GM18867 (cell line): ENCODE measurements around the gene MGST2.
"Not testable (repeated sequence)": the region's sequence is repeated elsewhere in the genome, so short reads cannot be mapped to it uniquely, and the experiment has no call there.

ENCODE experiments used
- ATAC-seq: cut with Tn5 transposase; IDR thresholded peaks from one replicate; pipeline ENCODE4 v1.9.1; 2021; ENCODE audit warnings: mild to moderate bottlenecking, moderate library complexity; ENCODE audit not compliant: unreplicated experiment

The MGST2 gene

DNA sequence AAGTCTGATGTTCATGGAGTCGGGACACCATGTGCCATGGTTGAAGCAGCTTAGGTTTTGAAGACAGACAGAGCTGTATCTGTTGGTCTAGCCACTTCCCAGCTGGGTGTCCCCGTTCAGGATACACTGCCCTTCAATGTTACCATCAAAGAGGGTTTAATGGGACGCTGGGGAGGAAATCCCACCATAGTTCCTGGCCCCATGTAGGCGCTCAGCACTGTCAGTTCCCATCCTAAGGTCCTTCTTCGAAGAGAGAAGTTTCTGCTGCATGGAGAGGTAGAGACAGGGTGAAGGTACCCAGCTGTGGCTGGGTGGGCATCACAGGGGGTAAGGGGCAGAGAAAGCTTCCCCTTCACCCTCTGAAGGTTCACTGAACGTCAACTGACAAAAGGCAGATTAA lies 3.7 kb downstream of the MGST2 start:
- no peak for ATAC-seq

DNA sequence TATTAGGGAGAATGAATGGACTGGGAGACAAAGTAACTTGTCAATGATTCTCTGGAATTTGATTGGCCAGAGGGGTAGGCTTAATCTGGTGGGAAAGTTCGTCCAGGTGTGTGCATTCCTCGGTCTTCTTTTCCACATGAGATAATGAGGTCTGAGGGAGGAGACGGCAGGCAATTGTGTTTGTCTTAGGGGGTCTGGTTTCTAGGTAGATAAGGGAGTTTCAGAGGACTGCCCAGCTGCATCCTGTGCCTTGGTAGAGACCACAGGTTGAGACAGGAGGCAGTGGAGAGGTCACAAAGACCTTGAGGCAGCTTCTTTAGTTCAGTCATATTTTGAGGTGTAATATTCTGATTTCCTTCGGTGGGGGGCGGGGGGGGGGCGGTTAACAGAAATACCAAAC lies 4.3 kb downstream of the MGST2 start:
- no peak for ATAC-seq

DNA sequence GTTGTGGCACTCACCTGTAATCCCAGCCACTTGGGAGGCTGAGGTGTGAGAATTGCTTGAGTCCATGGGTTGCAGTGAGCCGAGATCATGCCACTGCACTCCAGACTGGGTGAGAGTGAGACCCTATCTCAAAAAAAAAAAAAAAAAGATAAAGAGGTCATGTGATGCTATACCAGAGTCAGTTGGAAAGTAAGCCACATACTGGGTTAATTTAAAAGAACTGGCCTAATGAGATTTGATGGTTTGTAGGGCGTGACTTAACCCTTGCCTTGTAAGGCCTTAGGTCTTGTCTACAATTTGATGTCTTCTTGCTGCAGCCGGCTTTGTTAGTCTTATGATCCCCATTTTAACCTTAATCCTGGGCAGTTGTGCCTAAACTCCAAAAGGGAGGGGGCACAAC lies 5.2 kb downstream of the MGST2 start:
- ATAC-seq: no peak

DNA sequence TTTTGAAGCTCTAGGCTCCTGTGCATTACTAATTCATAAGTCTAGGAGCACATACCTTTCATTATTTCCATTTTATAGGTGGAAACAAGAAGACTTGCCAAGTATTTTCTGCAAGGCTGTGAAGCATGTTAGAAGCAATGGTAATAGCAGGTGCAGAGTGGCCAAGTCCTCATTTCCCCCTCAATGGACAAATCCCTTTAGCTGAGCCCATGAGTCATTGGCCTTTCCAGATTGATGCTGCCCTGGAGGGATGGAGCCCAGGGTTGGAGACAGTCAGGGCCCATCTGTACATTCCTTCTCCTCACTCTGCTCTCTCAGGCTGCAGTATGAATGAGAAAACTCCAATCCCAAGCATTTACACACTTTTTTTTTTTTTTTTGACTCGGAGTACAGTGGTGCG lies 6.6 kb downstream of the MGST2 start:
- ATAC-seq: no peak

DNA sequence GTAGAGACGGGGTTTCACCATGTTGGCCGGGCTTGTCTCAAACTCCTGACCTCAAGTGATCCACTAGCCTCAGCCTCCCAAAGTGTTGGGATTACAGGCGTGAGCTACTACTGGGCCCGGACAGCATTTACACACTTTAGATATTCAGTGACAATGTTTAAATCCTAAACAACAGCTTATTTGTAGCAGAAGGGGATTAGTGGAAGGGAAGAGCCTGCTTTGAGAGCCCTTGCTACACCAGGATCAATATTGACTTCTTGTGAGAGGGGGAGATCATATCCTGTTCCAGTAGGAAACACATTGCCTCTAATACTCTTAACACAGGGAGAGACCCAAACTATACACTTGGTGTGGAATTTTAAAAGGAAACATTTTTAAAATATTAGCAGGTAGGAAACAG lies 7.1 kb downstream of the MGST2 start:
- no peak for ATAC-seq

DNA sequence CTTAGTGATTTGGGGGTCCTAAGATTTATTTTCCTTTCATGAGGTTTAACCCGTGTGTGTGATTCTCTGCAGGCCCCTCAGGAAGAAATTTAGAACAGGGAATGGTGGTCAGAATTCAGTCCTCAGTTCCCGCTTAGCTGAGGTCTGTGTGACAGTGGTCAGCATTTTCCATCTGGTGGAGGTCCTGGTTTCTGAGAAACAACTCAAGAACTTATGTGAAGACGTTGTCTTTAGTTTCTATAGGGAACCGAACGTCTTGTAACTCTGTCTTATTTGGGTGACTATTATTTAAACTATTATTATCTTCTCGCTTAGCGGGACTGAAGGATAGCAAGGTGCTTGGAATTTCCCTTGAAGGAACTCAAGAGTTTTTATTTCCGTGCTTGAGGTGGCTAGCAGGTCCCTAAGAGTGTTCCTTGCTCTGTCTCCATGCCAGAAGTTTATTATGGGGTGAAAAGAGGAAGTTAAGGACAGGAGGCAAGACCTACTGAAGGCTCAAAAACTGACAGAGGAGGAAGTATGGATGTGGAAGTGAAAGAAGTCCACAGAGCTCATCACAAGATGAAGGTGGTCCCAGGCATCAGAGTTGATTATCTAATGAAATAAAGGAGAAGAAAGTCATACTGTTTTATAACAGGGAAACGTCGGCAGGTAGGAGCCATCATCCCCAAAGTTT lies 9.4 kb downstream of the MGST2 start:
- no peak for ATAC-seq

DNA sequence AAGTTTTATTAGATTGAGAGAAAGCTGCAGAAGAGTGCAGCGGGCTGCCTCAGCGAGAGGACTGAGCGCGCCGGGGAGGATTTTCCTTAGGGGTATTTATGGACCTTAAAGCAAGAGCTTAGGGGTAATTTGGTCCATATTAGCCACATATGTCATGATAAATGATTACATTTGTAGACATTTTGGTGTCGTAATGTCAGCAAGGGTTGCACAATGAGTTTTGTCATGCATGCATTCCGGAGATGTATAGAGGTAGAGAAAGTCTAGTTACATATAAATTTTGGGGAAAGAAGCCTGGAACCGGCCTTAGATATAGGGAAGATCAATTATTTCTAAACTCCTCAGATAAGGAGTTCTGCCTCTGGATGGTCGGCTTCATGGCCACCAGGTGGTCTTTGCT lies 10.0 kb downstream of the MGST2 start:
- ATAC-seq: no peak

DNA sequence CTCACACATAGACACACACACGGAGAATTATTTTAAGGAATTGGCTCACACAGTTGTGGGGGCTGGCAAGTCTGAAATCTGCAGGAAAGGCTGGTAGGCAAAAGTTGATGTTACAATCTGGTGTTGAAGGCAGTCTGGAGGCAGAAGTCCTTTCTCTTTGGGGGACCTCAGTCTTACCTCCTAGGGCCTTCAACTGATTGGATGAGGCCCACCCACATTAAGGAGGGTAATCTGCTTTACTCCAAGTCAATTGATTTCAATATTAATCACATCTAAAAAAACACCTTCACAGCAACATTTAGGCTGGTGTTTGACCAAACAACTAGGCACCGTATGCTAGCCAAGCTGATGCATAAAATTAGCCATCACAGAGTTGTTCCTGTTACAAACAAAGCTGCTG lies 10.7 kb downstream of the MGST2 start:
- ATAC-seq: no peak

DNA sequence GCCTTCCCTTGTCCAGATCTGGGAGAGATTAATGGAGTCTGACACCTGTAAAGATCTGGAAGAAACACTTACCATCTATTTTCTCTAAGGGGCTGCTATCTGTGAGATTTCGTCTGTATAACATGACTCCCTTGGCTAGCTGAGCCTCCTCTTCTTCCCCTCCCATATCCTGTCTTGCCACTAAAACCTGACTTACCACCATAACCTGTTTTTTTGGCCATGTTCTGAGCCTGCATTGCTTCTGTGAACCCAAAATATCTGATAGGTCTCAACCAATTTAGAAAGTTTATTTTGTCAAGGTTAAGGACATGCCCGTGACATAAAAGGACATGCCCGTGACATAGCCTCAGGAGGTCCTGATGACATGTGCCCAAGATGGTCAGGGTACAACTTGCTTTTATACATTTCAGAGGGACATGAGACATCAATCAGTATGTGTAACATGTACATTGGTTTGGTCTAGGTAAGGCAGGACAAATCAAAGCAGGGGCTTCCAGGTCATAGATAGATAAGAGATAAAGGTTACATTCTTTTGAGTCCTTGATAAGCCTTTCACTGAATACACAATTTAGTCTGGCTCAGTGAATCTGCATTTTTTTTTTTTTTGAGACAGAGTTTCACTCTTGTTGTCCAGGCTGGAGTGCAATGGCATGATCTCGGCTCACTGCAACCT lies 11.4 kb downstream of the MGST2 start:
- no peak for ATAC-seq

DNA sequence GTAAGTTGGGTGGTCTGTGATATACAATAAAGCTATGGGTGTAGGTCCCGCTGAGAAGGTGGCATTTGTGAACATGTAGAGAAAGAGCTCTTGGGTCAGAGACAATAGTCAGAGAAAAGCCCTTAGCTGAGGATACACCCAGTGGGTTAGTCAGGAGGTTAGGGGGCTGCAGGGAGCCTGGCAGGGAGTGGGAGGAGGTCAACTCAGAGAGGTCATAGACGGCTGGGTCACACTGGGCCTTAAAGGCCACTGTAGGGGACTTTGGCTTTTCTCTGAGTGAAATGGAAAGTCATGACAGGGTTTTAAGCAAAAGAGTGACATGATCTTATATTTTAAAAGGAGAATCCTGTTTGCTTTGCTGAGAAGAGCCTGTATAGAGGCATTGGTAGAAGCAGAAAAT lies 16.7 kb downstream of the MGST2 start:
- ATAC-seq: no peak

DNA sequence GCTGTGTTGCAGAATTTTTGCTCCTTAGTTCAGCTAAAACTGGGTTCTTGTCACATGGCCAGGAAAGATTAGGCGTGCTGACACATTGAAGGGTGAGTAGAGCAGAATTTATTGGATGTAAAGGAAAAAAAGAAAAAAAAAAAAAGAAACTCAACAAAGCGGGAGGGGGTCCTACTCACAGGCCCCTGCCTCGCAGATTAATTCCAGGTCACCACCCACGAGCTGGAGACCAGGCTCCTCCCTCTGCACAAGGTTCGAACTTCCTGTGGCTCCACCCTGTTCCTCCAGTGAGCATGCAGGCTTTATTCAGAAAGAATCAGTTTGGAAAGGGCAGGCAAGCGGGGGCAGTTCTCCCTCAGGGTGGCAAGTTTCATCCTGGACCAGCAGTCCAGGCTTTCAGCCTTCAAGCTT lies 17.1 kb downstream of the MGST2 start:
- ATAC-seq: no peak

DNA sequence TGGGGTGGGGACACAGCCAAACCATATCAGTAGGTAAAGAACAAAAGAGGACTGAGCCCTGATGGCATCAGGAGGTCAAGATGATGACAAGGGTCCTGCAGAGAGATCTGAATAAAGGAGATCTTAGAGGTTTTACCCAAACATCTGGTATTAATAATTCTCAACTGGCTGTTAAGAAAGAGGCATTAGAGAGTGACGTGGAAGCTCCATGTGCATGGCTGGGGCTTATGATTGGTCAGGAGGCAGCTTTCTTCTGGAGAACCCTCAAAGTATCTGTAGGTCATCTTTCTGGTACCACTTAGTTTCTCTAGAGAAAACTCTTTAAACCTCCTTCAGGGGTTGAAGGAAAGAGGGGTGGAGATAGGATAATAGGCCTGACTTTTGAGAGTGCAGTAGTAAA lies 18.7 kb downstream of the MGST2 start:
- ATAC-seq: no peak

DNA sequence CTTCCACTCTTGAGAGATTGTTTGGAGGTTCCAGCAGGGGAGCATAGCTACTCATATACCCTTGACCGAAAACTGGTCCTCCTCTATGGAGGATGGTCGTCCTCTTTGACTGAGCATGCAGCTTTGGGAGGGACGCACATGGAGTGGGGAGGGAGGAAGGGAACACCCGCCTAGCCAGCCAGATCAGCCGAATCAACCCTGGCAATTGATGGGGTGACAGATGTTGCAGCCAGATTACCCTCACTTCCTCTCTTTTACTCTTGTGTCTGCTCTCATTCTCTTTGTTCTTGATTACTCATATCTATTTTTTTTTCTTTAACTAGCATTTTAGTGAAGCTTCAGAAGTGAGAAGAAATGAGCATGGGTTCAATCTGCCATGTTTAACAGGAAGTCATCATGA lies 19.6 kb downstream of the MGST2 start:
- ATAC-seq: no peak

DNA sequence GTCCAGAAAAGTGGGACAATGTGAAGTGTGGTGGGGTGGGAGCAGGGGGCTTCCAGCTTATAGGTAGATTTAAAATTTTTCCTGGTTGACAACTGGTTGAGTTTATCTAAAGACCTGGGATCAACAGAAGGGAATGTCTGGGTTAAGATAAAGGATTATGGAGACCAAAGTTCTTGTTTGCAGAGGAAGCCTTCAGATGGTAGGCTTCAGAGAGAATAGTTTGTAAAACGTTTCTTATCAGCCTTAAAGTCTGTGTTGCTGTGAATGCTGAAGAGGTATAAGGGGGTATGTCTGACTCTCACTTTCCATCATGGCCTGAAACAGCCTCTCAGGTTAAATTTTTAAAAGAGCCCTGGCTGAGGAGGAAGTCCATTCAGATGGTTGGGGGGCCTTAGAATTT lies 20.5 kb downstream of the MGST2 start:
- ATAC-seq: no peak

DNA sequence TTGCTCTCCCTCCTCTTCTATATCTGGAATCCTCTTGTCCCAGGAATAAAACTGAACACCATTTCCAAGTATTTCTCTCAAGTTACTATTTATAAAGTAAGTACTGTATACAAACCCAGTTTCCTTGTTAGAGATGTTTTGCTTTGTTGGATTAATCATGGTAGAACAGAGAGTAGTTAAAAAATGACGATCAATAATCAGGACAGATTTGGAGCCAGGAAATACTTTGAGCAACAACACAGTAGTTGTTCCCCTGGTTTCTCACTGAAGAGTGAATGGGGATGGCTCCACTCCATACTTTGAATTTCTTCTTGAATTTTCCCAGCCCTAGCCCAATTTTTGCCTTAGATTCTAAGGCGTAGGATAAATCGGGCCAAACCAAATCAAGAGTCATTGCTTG lies 21.4 kb downstream of the MGST2 start:
- ATAC-seq: no peak

DNA sequence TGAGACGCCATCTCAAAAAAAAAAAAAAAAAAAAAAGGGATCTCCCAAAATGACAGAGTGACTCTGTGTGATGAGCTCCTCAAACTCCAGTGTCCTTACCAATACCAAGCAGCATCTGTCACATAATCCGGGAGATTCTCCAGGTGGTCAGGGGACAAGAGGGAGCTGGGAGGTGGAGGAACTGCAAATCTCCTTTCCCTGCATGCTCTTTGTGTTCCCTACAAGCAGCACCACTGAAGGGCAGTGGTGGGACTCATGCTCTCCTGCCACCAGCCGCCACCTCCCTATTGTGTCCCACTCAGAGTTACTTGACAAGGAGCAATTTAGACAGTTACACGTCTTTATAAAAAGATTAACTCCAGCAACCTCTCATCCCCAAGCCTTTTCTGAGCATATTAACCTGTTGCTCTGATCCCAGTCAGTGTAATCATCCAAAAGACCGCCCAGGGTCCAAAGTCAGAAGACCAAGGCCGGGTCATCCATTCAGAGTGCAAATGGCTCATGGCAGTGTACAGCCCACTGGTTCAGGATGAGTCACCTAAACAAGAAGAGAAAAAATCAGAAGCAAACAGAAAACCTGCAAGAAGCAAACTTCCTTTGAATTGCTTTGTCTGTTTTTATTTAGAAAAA lies 23.6 kb downstream of the MGST2 start:
- no peak for ATAC-seq

DNA sequence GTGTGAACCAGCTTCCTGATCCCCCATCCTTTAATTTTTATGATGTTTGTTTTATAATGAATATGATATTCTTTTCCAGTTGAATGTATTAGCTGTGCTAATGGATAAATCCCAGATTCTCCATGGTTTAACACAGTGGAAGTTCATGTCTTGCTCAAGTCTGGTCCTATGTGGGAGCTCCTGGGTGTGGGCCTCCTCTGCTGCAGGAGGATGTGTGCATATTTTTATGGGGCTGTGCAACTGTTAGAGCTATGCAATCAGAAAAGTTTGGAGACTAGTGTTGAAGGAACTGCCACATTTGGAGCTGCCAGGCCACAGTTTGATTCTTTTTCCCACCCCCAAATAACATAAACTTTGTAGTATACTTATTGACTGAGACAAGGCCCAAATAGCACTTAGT lies 24.8 kb downstream of the MGST2 start:
- no peak for ATAC-seq

DNA sequence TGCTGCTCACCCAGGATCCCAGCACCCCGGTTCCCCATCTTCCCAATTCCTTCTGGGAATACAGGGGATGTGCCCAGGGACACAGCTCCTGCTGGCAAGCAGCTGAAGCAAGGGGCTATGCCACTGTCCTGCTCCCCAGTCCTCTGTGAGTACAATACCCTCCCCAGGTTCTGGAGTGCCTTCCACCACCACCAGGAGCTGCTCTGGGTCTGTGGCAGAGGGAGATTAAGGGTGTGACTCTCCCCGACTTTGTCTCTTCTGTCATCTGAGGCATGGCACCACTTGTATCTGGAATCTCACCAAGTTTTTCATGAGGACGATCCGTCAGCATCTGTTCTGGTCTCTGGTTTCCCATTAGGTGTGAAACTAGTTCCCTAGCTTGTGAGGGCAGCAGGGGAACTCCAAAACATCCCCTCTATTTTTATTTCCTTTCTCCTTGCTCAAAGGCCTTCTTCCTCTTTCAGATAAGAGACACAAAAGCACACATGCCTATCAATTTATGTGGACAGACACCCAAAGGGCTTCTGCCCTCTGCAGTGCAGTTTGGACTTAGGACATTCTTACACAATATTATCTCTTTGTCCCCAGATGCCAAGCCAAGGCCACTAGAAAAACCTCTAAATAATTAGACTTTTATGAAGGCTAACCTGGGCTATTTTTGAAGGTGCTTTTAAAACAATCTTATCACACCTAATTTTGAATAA lies 26.8 kb downstream of the MGST2 start:
- no peak for ATAC-seq

DNA sequence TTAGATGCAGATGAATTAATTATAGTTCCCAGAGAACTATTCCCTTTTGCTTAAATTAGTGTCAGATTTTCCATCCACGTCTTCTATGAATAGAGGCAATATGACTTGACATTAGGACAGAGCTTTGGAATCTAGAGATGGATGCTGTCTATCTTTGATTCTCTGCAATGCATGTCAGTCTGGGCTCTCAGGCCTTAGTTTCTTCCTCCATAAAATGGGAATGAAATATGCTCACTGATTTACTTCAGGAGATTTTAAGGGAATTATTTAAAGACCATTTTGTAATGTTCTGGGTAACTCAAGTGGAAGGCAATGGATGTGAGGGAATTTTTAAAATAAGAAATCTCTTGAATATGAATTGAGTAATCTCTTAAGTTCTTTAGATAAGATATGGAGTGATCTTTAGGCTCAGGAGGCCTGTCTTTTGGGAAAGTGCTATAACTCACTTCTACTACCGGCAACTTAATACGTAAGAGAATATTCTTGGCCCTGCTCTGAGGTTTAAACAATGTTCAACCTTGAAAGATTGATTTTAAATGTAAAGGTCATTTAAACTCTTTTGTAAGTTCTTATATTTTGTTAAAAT lies 29.0 kb downstream of the MGST2 start:
- no peak for ATAC-seq

DNA sequence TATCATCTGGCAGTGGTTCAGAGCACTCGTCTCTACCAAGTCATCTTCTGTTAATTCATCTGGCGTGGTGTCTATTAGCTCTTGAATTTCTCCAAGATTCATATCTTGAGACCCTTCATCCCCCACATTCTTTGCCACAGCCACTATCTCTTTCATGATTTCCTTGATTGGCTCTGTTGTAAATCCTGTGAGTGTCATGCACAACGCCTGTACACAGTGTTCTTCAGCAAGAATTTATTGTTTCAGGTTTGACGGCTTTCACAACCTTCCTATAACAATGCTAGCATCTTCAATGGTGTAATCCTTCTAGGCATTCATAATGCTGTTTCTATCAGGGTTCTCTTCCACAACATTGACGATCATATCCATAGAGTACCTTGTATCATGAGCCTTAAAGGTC lies 30.9 kb downstream of the MGST2 start:
- no peak for ATAC-seq

DNA sequence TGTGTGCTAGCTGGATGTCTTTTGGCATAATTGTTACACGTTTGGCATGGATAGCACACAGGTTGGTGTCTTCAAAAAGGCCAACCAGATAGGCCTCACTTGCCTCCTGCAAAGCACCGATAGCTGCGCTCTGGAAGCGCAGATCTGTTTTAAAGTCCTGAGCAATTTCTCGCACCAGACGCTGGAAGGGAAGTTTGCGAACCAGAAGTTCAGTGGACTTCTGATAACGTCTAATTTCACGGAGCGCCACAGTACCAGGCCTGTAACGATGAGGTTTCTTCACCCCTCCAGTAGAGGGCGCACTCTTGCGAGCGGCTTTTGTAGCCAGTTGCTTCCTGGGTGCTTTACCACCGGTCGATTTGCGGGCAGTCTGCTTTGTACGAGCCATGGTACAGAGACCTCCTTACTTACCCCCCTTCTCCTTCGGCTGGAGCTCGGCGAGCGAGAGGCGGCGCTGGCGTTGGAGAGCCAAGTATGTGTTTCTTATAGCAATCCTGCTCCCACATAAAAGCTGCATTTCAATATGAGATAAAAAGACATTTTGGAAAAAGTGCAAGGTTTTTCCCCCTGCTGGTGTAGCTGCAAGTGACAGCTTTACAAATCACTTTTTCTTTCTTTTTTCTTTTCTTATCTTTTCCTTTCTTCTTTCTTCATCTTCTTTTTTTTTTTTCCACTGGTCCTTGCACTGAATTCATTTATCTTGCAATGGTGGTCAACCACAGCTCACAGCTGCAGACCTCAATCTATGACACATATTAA lies 32.7 kb downstream of the MGST2 start:
- not testable (repeated sequence) for ATAC-seq
